GM18498 (cell line): ENCODE results near the gene NOP10.
"Not testable (repeated sequence)": the region's sequence is repeated elsewhere in the genome, so short reads cannot be mapped to it uniquely, and the experiment has no call there.

Experiments
- ATAC-seq: cut with Tn5 transposase; IDR thresholded peaks from one replicate; pipeline ENCODE4 v1.9.1; 2021; ENCODE audit warnings: mild to moderate bottlenecking, moderate library complexity; ENCODE audit not compliant: unreplicated experiment

The NOP10 gene

DNA sequence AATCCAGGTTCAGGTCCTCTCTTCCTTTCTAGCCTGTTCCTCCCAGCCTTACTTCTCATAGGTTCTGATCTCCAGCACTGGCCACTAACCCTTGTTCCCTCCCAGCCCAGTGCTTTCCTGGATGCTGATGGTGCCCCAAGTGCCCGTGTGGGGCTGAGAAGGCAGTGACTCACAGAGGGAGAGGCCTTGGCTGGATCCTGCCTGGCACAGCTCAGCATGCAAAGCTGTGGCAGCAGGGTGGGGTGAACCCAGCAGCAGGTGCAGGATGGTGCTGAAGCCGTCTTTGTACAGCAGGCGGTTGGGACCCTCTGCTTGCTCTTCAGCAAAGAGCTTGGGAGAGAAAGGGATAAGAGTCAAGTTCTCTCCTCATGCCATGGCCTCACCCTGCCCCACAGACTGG lies 16.5 kb upstream of the NOP10 start:
- no peak for ATAC-seq

DNA sequence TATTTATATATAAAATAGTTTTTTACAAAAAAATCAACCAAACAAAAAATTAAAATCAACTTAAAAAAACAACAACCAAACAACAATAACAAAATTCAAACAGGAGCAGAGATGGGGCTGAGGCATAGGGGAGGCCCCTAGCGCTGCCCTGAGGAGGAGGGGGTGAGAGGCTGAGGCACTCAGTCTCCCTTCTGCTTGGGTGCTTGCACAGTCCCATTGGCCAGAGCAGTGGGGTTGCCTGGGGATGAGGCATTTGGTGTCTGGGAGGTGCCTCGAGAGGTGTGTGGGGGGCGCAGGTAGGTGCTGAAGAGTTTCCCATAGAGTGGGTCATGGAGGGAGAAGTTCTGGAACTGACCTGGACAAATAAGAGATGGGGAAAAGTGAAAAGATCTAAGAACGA lies 16.0 kb upstream of the NOP10 start:
- ATAC-seq, result no peak

DNA sequence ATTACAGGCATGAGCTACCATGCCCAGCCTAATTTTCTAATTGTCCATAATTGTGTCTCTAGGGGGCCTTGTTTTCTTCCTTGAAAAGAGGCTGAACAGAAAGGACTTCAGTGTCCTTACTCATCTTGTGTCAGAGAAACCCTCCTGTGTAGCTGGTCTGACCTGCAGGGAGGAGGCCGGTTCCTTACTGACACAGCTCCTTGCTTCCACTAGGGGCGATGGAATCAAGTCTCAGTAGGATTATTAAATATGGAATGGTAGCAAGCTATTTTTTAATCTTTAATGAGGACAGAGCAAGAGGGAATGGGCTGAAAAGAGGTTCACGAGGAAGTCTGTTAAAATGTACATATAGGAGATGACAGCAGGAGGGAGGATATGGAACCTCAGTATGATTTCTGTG lies 15.4 kb upstream of the NOP10 start:
- no peak for ATAC-seq

DNA sequence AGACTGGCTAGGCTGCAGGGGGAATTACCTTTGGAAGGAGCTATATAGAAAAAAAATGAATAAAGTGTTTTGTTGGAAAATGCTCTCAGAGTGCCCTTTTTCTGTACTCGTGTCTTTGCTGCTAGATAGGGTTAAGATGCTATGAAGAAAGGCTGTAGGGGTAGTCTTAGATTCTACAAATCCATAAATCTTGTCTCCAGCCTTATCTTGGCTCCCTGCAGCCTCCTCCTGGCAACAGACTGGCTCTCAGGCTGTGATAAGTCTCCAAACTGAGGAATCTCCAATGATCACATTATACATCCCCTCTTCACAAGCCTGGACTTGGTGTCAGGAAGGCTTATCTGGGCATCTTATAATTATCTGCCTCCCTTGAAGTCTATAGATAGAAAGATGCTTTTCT lies 14.7 kb upstream of the NOP10 start:
- ATAC-seq, result no peak

GRCh38 chr15:34355241-34355640 lies 12.3 kb upstream of the NOP10 start:
- no peak for ATAC-seq

DNA sequence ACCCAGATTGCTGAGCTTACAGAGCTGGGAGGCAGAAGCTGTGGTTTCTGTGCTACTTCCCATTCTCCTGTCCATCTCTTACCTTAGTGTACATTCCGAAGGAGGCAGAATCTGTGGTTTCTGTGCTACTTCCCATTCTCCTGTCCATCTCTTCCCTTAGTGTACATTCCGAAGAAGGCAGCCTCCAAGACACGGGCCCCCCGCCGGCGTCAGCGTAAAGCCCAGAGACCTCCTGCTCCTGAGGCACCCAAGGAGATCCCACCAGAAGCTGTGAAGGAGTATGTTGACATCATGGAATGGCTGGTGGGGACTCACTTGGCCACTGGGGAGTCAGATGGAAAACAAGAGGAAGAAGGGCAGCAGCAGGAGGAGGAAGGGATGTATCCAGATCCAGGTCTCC lies 11.3 kb upstream of the NOP10 start:
- no peak for ATAC-seq

- ATAC-seq, result no peak
These were observed 10.7 kb upstream of the NOP10 start for GRCh38 chr15:34353627-34354026.

- not testable (repeated sequence) for ATAC-seq
These were observed 10.1 kb upstream of the NOP10 start for GRCh38 chr15:34352996-34353395.

GRCh38 chr15:34349769-34350168 lies 6.8 kb upstream of the NOP10 start:
- ATAC-seq, result no peak

DNA sequence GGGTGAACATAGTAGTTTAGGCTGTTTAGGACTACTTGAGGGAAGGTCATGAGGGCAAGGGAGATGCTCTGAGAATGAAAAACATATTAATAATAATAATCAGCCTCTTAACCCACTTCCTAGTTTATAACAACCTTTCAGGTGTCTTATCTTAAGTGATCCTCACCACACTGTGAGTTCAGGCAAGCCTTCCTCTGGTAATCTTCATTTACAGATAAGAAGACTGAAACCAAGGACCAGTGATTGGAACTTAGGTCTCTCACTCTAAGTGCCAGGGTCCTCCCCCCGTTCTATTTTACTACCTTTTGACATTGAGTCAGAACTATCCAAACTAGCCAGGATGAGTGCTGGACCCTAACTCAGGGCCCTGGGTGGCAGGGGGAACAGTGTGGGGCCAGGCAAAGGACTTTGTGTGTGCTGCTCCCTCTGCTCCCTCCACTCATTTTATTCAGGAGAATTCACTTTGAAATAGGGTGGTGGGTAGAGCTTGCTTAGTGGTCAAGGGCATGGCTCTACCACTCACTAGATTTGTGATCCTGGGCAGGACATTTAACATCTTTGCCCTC lies 5.9 kb upstream of the NOP10 start:
- no peak for ATAC-seq

DNA sequence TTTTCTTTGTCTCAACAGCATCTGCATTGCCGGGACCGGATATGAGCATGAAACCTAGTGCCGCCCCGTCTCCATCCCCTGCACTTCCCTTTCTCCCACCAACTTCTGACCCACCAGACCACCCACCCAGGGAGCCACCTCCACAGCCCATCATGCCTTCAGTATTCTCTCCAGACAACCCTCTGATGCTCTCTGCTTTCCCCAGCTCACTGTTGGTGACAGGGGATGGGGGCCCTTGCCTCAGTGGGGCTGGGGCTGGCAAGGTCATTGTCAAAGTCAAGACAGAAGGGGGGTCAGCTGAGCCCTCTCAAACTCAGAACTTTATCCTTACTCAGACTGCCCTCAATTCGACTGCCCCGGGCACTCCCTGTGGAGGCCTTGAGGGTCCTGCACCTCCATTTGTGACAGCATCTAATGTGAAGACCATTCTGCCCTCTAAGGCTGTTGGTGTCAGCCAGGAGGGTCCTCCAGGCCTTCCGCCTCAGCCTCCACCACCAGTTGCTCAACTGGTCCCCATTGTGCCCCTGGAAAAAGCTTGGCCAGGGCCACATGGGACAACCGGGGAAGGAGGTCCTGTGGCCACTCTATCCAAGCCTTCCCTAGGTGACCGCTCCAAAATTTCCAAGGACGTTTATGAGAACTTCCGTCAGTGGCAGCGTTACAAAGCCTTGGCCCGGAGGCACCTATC lies 5.2 kb upstream of the NOP10 start:
- no peak for ATAC-seq

DNA sequence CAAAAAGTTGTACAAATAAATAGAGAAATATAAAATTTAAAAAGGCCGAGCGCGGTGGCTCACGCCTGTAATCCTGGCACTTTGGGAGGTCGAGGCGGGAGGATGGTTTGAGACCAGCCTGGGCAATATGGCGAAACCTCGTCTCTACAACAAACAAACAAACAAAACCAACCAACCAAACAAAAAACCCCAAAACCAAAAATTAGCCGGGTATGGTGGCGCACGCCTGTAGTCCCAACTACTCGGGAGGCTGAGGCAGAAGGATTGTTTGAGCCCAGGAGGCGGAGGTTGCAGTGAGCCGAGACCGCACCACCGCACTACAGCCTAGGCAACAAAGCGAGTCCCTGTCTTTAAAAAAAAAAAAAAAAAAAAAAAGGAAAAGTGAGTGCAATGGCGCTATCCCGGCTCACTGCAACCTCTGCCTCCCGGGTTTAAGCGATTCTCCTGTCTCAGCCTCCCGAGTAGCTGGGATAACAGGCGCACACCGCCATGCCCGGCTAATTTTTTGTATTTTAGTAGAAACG lies 661 bp downstream of the NOP10 start:
- not testable (repeated sequence) for ATAC-seq

DNA sequence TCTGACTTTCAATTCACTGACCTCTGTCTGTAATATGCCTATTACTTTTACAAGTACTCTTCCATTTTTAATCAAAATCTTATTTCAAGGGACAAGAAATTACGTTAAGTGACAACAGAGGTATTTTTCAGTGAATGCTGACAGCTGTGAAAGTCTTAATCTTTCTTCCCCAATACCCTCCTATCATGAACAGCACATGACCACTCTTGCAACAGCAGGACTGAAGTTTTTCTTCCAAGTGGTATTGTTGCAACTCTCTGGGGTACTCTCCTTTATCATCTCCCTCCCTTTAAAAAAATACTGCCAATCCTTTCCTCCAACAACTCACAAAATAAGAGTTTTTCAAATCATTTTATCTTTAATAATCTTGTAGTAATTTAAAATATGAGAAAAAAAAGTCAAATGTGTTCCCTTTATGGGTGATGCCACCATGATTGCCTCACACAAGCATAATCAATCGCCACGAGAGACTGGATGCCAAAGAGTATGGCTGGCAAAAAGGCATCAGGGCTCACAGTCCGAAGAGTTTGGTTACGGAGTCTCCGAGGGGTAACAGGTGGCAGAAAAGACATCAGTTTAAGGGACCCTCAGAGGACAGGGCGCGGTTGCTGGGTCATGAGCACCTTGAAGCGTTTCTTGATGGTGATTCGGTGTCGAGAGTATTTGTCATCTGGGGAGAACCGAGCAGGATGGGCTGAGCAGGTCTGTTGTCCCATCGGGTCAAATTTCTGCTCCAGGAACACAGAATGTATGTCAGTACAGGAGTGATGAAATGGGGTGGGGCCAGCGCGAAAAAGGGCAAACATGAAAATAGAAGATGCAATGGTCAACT lies 1.3 kb downstream of the NOP10 start:
- no peak for ATAC-seq

DNA sequence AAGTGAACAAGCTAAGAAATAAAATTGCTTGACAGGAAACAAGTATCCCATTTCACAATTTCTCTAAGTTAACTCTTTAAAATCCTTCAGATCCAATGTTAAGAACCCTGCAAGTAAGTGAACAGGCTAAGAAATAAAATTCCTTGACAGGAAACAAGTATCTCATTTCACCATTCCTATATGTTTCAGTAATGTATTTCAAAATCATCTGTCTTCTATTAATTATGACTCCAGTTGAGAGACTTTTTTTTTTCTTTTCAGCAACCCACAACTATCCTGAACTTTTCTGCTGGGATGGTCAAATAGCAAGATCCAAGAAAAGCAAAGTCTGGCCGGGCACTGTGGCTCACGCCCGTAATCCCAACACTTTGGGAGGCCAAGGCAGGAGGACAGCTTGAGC lies 3.0 kb downstream of the NOP10 start:
- no peak for ATAC-seq

- ATAC-seq, result no peak
These were observed 4.6 kb downstream of the NOP10 start for GRCh38 chr15:34338347-34338746.

GRCh38 chr15:34337557-34338306 lies 5.2 kb downstream of the NOP10 start, which contains the start of gene SLC12A6:
Gene SLC12A6 (minus strand): TSS chr15:34337781. CDS start chr15:34336680, 1,101 bp downstream.
- peak; percentile 71 for ATAC-seq

GRCh38 chr15:34336991-34337556 lies 5.9 kb downstream of the NOP10 start:
- peak; percentile 2 for ATAC-seq

GRCh38 chr15:34336231-34336990 lies 6.5 kb downstream of the NOP10 start:
- no peak for ATAC-seq

GRCh38 chr15:34335176-34336032 lies 7.5 kb downstream of the NOP10 start:
- ATAC-seq, result no peak
